ENCODE measurements around the gene SH3BP1. TPM values are rescaled to one million over a fixed set of nuclear protein-coding genes. Genes with fewer than 3 reads are reported as not detected.
A peak's percentile ranks its signal among the peaks of the same experiment; 100 is the strongest.

The SH3BP1 gene
- total and polyA plus RNA-seq, 2 experiments from 2014 or later: 9.5 to 46.7 TPM

GRCh38 chr22:37641561-37641949 is 2.1 kb downstream of the SH3BP1 start (continued):
- no peak for TF ChIP-seq ZNF462 (CRISPR knock-in tag; IDR thresholded peaks at IDR 0.05)

- Histone ChIP-seq H3K9me2 (ENCODE audit: insufficient read depth) (no peaks in the 10 kb centered on the region), H3K27me3 (ENCODE audit: insufficient read depth) (no peaks in the 10 kb centered on the region), H3K79me2 (replicated peaks; ENCODE audit: insufficient read depth) (peaks cover 6% of the 10 kb centered on the region; the same call in 1 of the 2 replicates), H3K4me2 (no peak overlapping the region), H3K27ac (ENCODE audit: low read depth) (no peak overlapping the region), H2AFZ (no peak overlapping the region), H4K20me1 (replicated peaks; ENCODE audit: insufficient read depth) (peaks cover 4% of the 10 kb centered on the region; the same call in 1 of the 2 replicates), H3K36me3 (ENCODE audit: insufficient read depth) (no peaks in the 10 kb centered on the region; the same call in 1 of the 2 replicates), H3K4me1 (ENCODE audit: insufficient read depth) (peaks cover 6% of the 10 kb centered on the region), H3F3A (replicated peaks; ENCODE audit: low read depth) (peaks cover 19% of the 10 kb centered on the region; the same call in 1 of the 2 replicates), H3K4me3 (no peak overlapping the region)
- Mint-ChIP-seq H3K4me1 (peaks cover 9% of the 10 kb centered on the region), H3K4me3 (no peak overlapping the region), H3K27me3 (ENCODE audit: insufficient read depth, low read depth, poor library complexity) (peaks cover 10% of the 10 kb centered on the region), H3K9me3 (no peaks in the 10 kb centered on the region), H3K27ac (no peak overlapping the region; the same call in 1 of the 2 replicates), H3K36me3 (ENCODE audit: low read depth) (peaks cover 19% of the 10 kb centered on the region)
- DNase-seq (ENCODE audit: low spot score): peak; percentile 88
- ATAC-seq: peak; percentile 66
- TF ChIP-seq POLR2AphosphoS5 (IDR thresholded peaks at IDR 0.05; ENCODE audit: low read depth) (no peak), ZNF114 (CRISPR knock-in tag; IDR thresholded peaks at IDR 0.05) (no peak), CTCF (conservative IDR thresholded peaks at IDR 0.05; ENCODE audit: low read depth in 2 of 2) (peak; percentile 88 to 89)
Measured at GRCh38 chr22:37643225-37643847, 3.9 kb downstream of the SH3BP1 start.

Data from GM23338 (cell line).